PC-9 (cell line): ENCODE results near the gene OTOR. TPM values are rescaled to one million over a fixed set of nuclear protein-coding genes. Genes with fewer than 3 reads are reported as not detected.

Source experiments
- BruUV-seq: library from RNA; stranded (reverse); fragments of 400-500 nt; replicated peaks from 2 replicates; lab custom pipeline; 2021; lab: Mats Ljungman, UMichigan
- CTCF ChIA-PET: fragments of 300-600 bp; sonication (Branson Sonifier 250); formaldehyde crosslinking; loops from one replicate; lab custom pipeline; 2022; ENCODE audit warnings: antibody characterized with exemption; lab: Charles Lee
- POLR2A ChIA-PET: fragments of 300-600 bp; sonication (Branson Sonifier 250); formaldehyde crosslinking; loops from one replicate; lab custom pipeline; 2022; ENCODE audit warnings: antibody characterized with exemption; ENCODE audit not compliant: unreplicated experiment; lab: Charles Lee
- DNase-seq, 2 experiments: peaks; one replicate each; pipeline versions ENCODE4 v3.0.0 to v3.0.0-alpha.2; 2015 to 2022; ENCODE audit warnings: mixed read lengths in 1 of 2
- H2AFZ ChIP-seq: fragments of 200-600 bp; sonication (generic); 2 replicates; pipeline ENCODE4 v1.8.1; 2017; ENCODE audit warnings: antibody characterized with exemption
- H3F3A ChIP-seq: fragments of 200-600 bp; sonication (generic); 2 replicates; pipeline ENCODE4 v1.8.1; 2017; ENCODE audit warnings: antibody characterized with exemption, mild to moderate bottlenecking, low read depth; ENCODE audit not compliant: insufficient read depth
- H3K27ac ChIP-seq: fragments of 200-600 bp; sonication (generic); 2 replicates; pipeline ENCODE4 v1.6.1; 2016; ENCODE audit warnings: mixed run types
- H3K27me3 ChIP-seq: fragments of 200-600 bp; sonication (generic); 2 replicates; pipeline ENCODE4 v1.6.1; 2016; ENCODE audit warnings: low read depth, mixed run types; ENCODE audit not compliant: insufficient read depth
- H3K36me3 ChIP-seq: fragments of 200-600 bp; sonication (generic); 2 replicates; pipeline ENCODE4 v1.6.1; 2016; ENCODE audit warnings: low read depth, mixed run types
- H3K4me1 ChIP-seq: fragments of 200-600 bp; sonication (generic); replicated peaks from 2 replicates; pipeline ENCODE4 v1.6.1; 2016; ENCODE audit warnings: mixed run types; ENCODE audit not compliant: insufficient read depth
- H3K4me2 ChIP-seq: fragments of 200-600 bp; sonication (generic); 2 replicates; pipeline ENCODE4 v1.6.1; 2017; ENCODE audit warnings: mixed run types
- H3K4me3 ChIP-seq: fragments of 200-600 bp; sonication (generic); 2 replicates; pipeline ENCODE4 v1.6.1; 2016; ENCODE audit warnings: mixed run types
- H3K79me2 ChIP-seq: fragments of 200-600 bp; sonication (generic); 2 replicates; pipeline ENCODE4 v1.6.1; 2017; ENCODE audit warnings: low read depth, mixed run types
- H3K9me2 ChIP-seq: fragments of 200-600 bp; sonication (generic); 2 replicates; pipeline ENCODE4 v1.8.1; 2017; ENCODE audit warnings: mild to moderate bottlenecking; ENCODE audit not compliant: insufficient read depth
- H3K9me3 ChIP-seq: fragments of 200-600 bp; sonication (generic); 2 replicates; pipeline ENCODE4 v1.8.1; 2016; ENCODE audit warnings: low read depth; ENCODE audit not compliant: insufficient read depth
- H4K20me1 ChIP-seq: fragments of 200-600 bp; sonication (generic); 2 replicates; pipeline ENCODE4 v1.8.1; 2017; ENCODE audit not compliant: insufficient read depth
- EZH2 ChIP-seq: fragments of 200-600 bp; sonication (generic); IDR thresholded peaks from 2 replicates; pipeline ENCODE4 v1.8.0; 2017; ENCODE audit warnings: antibody characterized with exemption, low read depth
- intact Hi-C: fragments of 100-400 bp; cut with micrococcal nuclease; formaldehyde crosslinking; loops from one replicate; pipeline ENCODE4 v1.10.0; 2022; ENCODE audit not compliant: unreplicated experiment
- total RNA-seq: library from RNA; stranded (reverse); gene quantifications from 2 replicates; pipeline ENCODE4 v1.2.3, GENCODE V29; 2021
- TF ChIP-seq, protein P1 (sequence below): fragments of 200-600 bp; sonication (generic); conservative IDR thresholded peaks from 2 replicates; pipeline ENCODE4 v1.6.1; 2017; ENCODE audit warnings: mixed run types, antibody characterized with exemption, mild to moderate bottlenecking, moderate library complexity

Gene OTOR
- total RNA-seq, 1 experiment from 2014 or later = not detected

DNA sequence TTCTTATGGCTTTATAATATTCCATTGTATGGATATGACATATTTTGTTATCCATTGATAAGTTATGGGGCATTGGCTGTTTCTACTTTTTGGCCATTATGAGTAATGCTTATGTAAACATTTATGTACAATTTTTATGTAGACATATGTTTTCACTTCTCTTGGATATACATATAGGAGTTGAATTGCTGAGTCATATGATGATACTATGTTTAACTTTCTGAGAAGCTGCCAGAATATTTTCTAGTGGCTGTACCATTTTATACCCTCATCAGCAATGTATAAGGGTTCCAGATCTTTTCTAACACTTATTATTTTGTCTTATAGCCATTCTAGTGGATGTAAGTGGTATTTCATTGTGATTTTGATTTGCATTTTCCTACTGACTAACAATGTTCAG lies 23.1 kb downstream of the OTOR start:
- Histone ChIP-seq H3K9me2 (no peaks in the 10 kb centered on the region), H3K9me3 (no peaks in the 10 kb centered on the region), H3K27ac (no peak overlapping the region), H3K36me3 (no peaks in the 10 kb centered on the region), H2AFZ (no peak overlapping the region), H3K4me3 (no peak overlapping the region), H3F3A (no peaks in the 10 kb centered on the region), H3K4me1 (no peaks in the 10 kb centered on the region), H3K27me3 (peaks cover 15% of the 10 kb centered on the region; the same call in 1 of the 2 replicates), H4K20me1 (no peaks in the 10 kb centered on the region), H3K4me2 (no peak overlapping the region), H3K79me2 (no peaks in the 10 kb centered on the region)
- ChIA-PET POLR2A (no interaction called here), CTCF (no interaction called here)
- BruUV-seq = no TSS peak
- TF ChIP-seq, protein P1, sequence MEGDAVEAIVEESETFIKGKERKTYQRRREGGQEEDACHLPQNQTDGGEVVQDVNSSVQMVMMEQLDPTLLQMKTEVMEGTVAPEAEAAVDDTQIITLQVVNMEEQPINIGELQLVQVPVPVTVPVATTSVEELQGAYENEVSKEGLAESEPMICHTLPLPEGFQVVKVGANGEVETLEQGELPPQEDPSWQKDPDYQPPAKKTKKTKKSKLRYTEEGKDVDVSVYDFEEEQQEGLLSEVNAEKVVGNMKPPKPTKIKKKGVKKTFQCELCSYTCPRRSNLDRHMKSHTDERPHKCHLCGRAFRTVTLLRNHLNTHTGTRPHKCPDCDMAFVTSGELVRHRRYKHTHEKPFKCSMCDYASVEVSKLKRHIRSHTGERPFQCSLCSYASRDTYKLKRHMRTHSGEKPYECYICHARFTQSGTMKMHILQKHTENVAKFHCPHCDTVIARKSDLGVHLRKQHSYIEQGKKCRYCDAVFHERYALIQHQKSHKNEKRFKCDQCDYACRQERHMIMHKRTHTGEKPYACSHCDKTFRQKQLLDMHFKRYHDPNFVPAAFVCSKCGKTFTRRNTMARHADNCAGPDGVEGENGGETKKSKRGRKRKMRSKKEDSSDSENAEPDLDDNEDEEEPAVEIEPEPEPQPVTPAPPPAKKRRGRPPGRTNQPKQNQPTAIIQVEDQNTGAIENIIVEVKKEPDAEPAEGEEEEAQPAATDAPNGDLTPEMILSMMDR = no peak
- no peak for TF ChIP-seq EZH2
- no peak for DNase-seq
- intact Hi-C loops = no loop called here

DNA sequence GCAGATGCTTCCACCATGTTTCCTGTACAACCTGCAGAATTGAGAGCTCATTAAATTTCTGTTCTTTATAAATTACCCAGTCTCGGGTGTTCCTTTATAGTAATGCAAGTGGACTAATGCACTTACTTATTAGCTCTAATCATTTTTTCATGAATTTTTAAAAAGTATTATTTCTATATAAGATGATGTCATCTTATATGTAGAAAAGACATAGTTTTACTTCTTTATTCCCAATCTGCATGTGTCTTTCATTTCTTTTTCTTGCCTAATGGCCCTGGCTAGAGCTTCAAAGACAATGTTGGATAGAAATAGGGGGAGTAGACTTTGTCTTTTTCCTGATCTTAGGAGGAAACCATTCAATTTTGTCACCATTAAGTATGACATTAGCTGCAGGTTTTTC lies 27.8 kb downstream of the OTOR start:
- no peak for DNase-seq
- Histone ChIP-seq H3K4me1 (no peaks in the 10 kb centered on the region), H3K9me2 (no peaks in the 10 kb centered on the region), H3K27me3 (peaks cover 4% of the 10 kb centered on the region; the same call in 1 of the 2 replicates), H3F3A (no peaks in the 10 kb centered on the region), H4K20me1 (no peaks in the 10 kb centered on the region), H3K36me3 (no peaks in the 10 kb centered on the region), H3K4me3 (no peak overlapping the region), H3K27ac (no peak overlapping the region), H2AFZ (no peak overlapping the region), H3K79me2 (no peaks in the 10 kb centered on the region), H3K9me3 (no peaks in the 10 kb centered on the region), H3K4me2 (no peak overlapping the region)
- no TSS peak for BruUV-seq
- intact Hi-C loops = no loop called here
- POLR2A ChIA-PET = no interaction called here
- CTCF ChIA-PET = no interaction called here
- TF ChIP-seq, protein P1 = no peak
- TF ChIP-seq EZH2 = no peak

DNA sequence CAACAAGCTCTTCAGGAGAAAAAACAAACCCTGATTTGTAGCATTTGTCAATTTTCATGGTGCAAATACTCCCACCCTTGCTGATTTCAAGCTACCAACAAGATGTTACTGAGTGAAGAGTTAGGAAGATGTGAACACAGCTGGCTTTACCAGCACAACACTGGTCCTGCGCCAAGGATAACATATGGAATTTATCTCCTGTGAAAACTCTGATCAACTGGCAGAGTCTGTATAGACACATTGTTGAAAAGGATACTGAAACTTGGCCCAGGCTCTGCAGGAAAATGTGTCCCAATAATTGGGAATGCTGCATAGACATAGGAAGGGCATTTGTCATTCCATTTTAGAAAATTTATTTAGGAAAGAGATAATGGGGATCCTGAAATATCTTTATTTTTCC lies 29.0 kb downstream of the OTOR start:
- ChIA-PET CTCF (no interaction called here), POLR2A (no interaction called here)
- Histone ChIP-seq H3K4me2 (no peak overlapping the region), H2AFZ (no peak overlapping the region), H3K4me1 (no peaks in the 10 kb centered on the region), H3F3A (no peaks in the 10 kb centered on the region), H4K20me1 (no peaks in the 10 kb centered on the region), H3K27me3 (peaks cover 5% of the 10 kb centered on the region), H3K4me3 (no peak overlapping the region), H3K9me2 (no peaks in the 10 kb centered on the region), H3K36me3 (no peaks in the 10 kb centered on the region), H3K27ac (no peak overlapping the region), H3K9me3 (no peaks in the 10 kb centered on the region), H3K79me2 (no peaks in the 10 kb centered on the region)
- no TSS peak for BruUV-seq
- TF ChIP-seq, protein P1 = no peak
- no peak for TF ChIP-seq EZH2
- intact Hi-C loops = no loop called here
- DNase-seq = no peak
